Activated naive CD8-positive, alpha-beta T cell treated with anti-CD3 and anti-CD28 coated beads for 36 hours (primary cell): ENCODE measurements around the gene FKBP10. TPM values are rescaled to one million over a fixed set of nuclear protein-coding genes. Genes with fewer than 3 reads are reported as not detected.
A peak's percentile ranks its signal among the peaks of the same experiment; 100 is the strongest.

ENCODE experiments used
- DNase-seq: peaks from one replicate; pipeline ENCODE4 v3.0.0; 2021
- H3K27ac Mint-ChIP-seq: one replicate; pipeline ENCODE4 v1.8.0; 2022; ENCODE audit warnings: mild to moderate bottlenecking, moderate library complexity, mixed read lengths
- H3K27me3 Mint-ChIP-seq: one replicate; pipeline ENCODE4 v1.8.0; 2022; ENCODE audit warnings: mild to moderate bottlenecking, mixed read lengths
- H3K36me3 Mint-ChIP-seq: one replicate; pipeline ENCODE4 v1.8.0; 2021; ENCODE audit warnings: mild to moderate bottlenecking, mixed read lengths
- H3K4me1 Mint-ChIP-seq: one replicate; pipeline ENCODE4 v1.8.0; 2021; ENCODE audit warnings: mixed read lengths
- H3K4me3 Mint-ChIP-seq: one replicate; pipeline ENCODE4 v1.8.0; 2022; ENCODE audit warnings: mild to moderate bottlenecking, moderate library complexity, mixed read lengths
- H3K9me3 Mint-ChIP-seq: one replicate; pipeline ENCODE4 v1.8.0; 2022; ENCODE audit warnings: mixed read lengths
- total RNA-seq, 2 experiments: library from RNA; stranded (reverse); gene quantifications; one replicate each; pipeline ENCODE4 v1.2.3, GENCODE V29; 2021

FKBP10 gene, protein sequence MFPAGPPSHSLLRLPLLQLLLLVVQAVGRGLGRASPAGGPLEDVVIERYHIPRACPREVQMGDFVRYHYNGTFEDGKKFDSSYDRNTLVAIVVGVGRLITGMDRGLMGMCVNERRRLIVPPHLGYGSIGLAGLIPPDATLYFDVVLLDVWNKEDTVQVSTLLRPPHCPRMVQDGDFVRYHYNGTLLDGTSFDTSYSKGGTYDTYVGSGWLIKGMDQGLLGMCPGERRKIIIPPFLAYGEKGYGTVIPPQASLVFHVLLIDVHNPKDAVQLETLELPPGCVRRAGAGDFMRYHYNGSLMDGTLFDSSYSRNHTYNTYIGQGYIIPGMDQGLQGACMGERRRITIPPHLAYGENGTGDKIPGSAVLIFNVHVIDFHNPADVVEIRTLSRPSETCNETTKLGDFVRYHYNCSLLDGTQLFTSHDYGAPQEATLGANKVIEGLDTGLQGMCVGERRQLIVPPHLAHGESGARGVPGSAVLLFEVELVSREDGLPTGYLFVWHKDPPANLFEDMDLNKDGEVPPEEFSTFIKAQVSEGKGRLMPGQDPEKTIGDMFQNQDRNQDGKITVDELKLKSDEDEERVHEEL
- total RNA-seq, result under 1 TPM; 0.48 to 0.89 TPM

DNA sequence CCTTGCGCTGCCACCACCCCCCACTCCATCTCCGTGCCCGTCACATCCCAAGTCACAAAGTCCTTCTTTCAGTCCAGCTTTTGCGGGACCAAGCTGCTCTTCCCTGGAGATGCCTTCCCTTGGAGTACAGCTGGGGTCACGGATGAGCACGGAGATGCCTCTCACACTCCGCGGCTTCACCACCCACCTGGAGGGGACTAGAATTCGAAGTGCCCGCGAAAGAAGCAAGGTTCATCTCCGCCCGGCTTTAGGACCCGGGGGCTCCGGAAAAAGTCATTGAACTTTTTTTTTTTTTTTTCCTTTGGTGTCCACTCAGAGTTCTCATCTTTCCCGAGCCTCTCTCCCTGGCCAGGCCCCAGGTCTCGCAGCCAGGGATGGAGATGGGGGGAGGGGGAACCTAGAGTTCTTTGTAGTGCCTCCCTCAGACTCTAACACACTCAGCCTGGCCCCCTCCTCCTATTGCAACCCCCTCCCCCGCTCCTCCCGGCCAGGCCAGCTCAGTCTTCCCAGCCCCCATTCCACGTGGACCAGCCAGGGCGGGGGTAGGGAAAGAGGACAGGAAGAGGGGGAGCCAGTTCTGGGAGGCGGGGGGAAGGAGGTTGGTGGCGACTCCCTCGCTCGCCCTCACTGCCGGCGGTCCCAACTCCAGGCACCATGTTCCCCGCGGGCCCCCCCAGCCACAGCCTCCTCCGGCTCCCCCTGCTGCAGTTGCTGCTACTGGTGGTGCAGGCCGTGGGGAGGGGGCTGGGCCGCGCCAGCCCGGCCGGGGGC lies at the start of gene FKBP10:
Gene FKBP10 (plus strand): TSS at position 624 of the 771 bp plus-strand sequence. CDS start 31 bp downstream, at position 655.
- Mint-ChIP-seq H3K9me3 (no peaks in the 10 kb centered on the region), H3K4me3 (peak within 1 kb of the TSS; percentile 82), H3K27ac (no peak within 1 kb of the TSS), H3K27me3 (peaks cover 7% of the 10 kb centered on the region), H3K36me3 (peaks cover 2% of the 10 kb centered on the region), H3K4me1 (peaks cover 23% of the 10 kb centered on the region)
- DNase-seq, result peak; percentile 28

DNA sequence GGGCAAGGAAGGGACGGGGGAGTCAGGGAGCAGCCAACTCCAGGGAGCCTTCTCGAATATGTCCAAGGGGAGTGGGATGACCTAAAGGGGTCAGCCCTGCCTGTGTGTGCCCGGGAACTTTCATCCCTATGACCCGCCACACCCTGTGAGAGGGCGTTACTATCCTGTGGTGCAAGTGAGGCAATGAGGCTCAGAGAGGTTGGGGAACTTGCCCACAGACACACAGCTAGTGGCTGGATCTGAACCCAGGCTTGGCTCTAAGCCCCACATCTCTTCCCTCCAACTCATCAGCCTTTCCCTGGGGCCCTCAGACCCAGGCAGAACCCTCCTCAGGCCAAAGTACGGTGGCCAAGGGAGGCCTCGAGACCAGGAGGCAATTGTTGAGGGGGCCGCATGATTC lies 49.5 kb upstream of the FKBP10 start:
- DNase-seq, result no peak
- no peak overlapping the region for H3K27ac Mint-ChIP-seq
- H3K4me1 Mint-ChIP-seq, result no peaks in the 10 kb centered on the region
- no peak overlapping the region for H3K4me3 Mint-ChIP-seq
- H3K36me3 Mint-ChIP-seq, result no peaks in the 10 kb centered on the region
- no peaks in the 10 kb centered on the region for H3K27me3 Mint-ChIP-seq
- H3K9me3 Mint-ChIP-seq, result no peaks in the 10 kb centered on the region

DNA sequence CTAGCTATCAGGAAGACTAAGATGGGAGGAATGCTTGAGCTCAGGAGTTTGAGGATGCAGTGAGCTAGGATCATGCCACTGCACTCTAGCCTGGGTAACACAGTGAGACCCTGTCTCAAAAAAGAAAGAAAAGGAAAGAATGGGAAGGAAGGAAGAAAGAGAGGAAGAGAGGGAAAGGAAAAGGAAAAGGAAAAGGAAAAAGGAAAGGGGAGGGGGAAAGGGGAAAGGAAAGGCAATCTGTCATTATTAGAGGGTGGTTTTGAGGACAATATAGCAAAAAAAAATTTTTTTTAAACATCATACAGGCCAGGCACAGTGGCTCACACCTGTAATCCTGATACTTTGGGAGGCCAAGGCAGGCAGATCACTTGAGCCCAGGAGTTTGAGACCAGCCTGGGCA lies 46.7 kb upstream of the FKBP10 start:
- DNase-seq, result no peak
- H3K4me3 Mint-ChIP-seq, result no peak overlapping the region
- no peaks in the 10 kb centered on the region for H3K4me1 Mint-ChIP-seq
- H3K36me3 Mint-ChIP-seq, result no peaks in the 10 kb centered on the region
- H3K27me3 Mint-ChIP-seq, result no peaks in the 10 kb centered on the region
- no peaks in the 10 kb centered on the region for H3K9me3 Mint-ChIP-seq
- no peak overlapping the region for H3K27ac Mint-ChIP-seq

DNA sequence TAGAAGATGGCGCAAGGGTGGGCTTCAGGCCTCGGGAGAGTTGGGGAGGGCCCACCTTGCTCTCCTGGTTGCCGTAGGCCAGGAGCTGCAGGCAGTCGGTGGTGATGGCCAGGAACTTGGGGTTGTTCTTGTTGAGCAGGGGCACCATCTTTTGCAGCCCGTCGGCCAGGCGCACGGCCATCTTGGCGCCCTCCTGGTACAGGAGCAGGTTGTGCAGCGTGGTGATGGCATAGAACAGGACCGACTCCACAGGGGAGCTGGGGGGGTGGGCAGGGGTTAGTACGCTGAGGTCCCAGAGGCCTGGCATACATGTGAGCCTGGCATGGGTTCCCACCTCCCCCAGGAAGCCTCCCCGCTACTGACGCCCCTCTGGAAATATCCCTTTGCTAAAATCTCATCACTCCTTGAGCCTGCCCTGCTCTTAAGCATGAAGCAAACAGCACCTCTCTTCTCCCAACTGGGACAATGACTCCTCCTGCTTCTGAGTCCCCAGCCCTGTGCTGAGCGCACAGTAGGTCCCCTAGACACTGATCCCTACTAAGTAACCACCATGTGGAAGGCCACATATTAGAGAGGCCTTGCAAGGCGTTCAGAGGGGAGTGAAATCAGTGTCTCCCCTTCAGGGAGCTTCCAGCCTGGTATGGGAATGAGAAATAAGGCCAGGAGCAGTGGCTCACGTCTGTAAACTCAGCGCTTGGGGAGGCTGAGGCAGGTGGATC lies 45.3 kb upstream of the FKBP10 start:
- no peak overlapping the region for H3K4me3 Mint-ChIP-seq
- no peaks in the 10 kb centered on the region for H3K9me3 Mint-ChIP-seq
- DNase-seq, result no peak
- H3K27ac Mint-ChIP-seq, result no peak overlapping the region
- peaks cover 2% of the 10 kb centered on the region for H3K4me1 Mint-ChIP-seq
- no peaks in the 10 kb centered on the region for H3K36me3 Mint-ChIP-seq
- no peaks in the 10 kb centered on the region for H3K27me3 Mint-ChIP-seq

DNA sequence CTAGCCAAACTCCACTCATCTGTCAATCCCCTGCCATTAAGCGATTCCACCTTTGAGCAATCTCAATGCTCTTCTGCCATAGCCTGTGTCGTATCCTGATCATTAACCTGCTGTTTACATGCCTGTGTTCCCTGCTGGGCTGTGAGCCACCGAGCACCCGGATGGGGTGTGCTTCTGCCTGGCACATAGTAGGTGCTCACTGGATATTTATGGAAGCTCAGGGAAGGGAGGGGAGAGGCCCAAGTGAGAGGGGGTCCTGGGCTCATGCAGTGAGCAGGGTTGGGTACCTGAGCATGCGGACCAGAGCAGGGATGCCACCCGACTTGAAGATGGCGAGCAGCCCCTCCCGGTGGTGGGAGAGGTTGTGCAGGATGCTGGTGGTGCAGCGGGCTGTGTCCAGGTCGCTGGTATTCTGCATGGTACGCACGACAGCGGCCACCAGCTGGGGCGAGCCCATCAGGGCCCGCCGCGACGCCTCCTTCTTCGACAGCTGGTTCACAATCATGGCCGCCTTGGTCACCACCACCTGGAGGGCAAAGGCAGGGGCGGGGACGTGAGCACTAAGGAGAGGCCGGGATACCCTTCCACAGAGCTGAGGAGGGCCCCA lies 44.0 kb upstream of the FKBP10 start:
- Mint-ChIP-seq H3K4me3 (no peak overlapping the region), H3K27ac (no peak overlapping the region), H3K36me3 (no peaks in the 10 kb centered on the region)

DNA sequence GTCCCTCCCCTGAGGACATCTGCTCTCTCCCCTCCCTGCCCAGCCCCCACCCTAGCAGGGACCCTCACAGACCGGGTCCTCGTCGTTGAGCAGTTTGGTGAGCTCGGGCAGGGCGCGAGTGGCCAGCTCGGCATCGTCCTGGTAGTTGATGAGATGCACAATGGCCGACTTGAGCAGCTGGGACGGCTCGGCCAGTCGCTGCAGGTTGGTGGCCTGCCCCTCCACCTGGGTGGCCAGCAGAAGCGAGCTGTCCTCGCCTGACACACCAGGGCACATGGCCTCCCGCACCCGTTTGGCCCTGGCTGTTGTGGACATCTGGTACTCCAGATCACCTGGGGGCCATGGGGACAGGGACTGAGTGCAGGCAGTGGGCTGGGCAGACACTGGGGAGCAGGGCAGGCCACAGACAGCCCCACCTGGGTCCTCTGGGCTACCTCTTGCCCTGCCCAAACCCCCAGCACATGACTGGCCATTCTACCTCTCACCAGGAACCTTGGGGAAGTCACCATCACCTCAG lies 43.4 kb upstream of the FKBP10 start:
- no peak for DNase-seq
- Mint-ChIP-seq H3K27ac (no peak overlapping the region), H3K4me1 (peaks cover 2% of the 10 kb centered on the region), H3K36me3 (no peaks in the 10 kb centered on the region), H3K4me3 (no peak overlapping the region), H3K27me3 (no peaks in the 10 kb centered on the region), H3K9me3 (no peaks in the 10 kb centered on the region)

More for the DNA sequence above, 44.0 kb upstream of the FKBP10 start:
- no peaks in the 10 kb centered on the region for H3K9me3 Mint-ChIP-seq
- H3K4me1 Mint-ChIP-seq, result peaks cover 2% of the 10 kb centered on the region
- DNase-seq, result no peak
- H3K27me3 Mint-ChIP-seq, result no peaks in the 10 kb centered on the region

DNA sequence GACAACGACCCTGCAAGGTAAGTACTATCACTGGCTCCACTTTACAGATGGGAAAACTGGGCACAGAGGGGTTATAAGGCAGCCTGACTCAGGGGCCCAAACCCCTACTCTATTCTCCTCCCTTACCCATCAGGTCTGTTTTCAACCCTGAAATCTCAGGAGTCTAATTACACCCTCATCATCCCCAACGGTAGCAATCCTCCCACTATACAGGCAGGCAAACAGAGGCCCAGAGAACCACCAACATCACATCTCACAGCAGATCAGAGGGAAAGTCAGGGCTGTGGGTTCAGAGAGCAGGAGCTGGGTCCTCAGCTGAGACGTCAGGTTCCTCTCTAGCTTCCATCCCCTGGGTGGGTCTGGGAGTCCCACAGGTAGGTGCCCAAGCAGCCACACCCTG lies 42.8 kb upstream of the FKBP10 start:
- Mint-ChIP-seq H3K9me3 (no peaks in the 10 kb centered on the region), H3K4me1 (peaks cover 2% of the 10 kb centered on the region), H3K36me3 (no peaks in the 10 kb centered on the region), H3K27me3 (no peaks in the 10 kb centered on the region), H3K4me3 (no peak overlapping the region), H3K27ac (peak overlapping the region; percentile 52)
- DNase-seq, result no peak

DNA sequence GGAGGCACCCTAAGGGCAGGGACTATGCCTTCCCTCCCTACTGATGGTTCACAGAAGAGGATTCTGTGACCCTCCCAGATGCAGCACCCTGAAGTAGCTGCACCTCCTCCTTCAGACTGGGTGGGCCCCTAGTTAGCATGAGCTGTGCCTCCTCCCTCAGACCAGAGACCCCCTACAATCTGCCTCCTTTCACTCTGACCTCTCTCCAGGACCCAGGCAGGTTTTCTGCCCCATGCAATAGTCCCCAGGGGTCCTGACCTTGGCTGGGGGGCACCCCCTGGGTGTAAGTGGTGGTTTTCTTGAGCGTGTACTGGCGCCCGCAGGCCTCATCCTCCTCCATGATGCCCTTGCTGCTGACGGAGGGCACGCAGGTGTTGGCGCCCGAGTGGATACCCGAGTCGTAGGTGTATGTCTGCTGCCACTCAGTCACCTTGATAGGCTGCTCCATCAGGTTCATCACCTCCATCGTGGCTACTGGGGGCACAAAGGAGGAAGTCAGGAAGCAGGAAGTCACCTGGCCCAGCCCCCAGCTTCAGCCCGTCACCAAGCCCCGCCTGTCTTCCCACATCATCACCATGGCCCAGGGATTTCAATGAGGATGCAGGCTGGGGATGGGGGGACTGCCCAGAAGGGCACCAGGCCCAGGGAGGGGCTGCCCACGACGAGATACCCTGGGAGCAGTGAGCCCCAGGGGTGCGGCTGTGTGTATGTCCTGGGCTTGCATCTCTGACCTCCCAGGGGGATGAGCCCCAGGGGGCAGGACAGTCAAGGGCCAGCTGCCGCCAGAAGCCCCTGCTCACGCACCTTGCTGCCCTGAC lies 41.2 kb upstream of the FKBP10 start:
- H3K27me3 Mint-ChIP-seq, result no peaks in the 10 kb centered on the region
- no peaks in the 10 kb centered on the region for H3K36me3 Mint-ChIP-seq
- peak overlapping the region; percentile 41 for H3K4me3 Mint-ChIP-seq
- no peak overlapping the region for H3K27ac Mint-ChIP-seq
- no peak for DNase-seq
- H3K9me3 Mint-ChIP-seq, result no peaks in the 10 kb centered on the region
- peaks cover 2% of the 10 kb centered on the region for H3K4me1 Mint-ChIP-seq

DNA sequence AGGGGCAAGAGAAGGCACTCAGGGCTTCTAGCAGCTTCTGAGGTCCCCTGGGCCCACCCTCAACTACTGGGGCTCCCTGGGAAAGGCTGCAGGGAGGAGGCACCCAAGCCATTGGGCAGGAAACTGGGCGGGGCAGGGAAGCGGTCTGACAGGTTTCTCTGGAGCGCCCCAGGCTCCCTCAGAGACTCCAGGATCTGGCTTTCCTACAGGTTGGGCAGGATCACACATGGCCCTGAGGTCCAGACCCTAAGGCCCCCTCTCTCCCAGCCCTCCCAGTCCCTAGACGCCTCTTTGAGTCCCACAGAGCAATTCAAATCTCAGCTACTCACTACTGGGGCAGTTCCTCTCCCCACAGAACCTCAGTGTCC lies 40.6 kb upstream of the FKBP10 start:
- H3K27ac Mint-ChIP-seq, result no peak overlapping the region
- H3K4me1 Mint-ChIP-seq, result peaks cover 2% of the 10 kb centered on the region

DNA sequence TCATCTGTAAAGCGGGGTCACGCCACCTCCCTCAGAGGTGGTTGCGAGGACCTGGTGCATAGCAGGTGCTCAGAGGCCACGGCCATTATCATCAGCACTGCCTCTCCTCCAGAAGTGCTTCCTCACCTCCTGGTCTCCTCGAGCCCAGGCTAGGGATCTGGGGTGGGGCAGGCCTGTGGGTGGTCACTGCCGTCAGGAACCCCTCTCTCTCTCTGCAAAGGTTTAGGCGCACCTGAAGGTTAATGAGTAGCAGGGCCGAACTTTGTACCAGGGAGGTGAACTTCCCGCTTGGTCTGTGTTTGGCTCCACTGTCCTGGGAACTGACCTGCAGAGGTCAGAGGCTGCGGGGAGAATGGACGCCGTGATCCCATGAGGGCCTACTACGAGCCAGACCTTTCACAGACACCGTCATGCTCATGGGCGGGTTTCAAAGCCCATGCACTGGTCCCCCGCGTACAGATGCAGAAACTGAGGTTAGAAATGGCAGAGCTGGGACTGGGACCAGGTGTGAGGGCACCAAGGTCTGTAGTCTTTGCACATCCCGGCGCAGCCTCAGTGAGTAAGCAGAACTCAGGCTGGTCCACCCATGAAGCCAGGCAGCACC lies 40.1 kb upstream of the FKBP10 start:
- no peak for DNase-seq

More for the DNA sequence above, 40.6 kb upstream of the FKBP10 start:
- Mint-ChIP-seq H3K36me3 (no peaks in the 10 kb centered on the region), H3K4me3 (no peak overlapping the region), H3K27me3 (no peaks in the 10 kb centered on the region), H3K9me3 (no peaks in the 10 kb centered on the region)
- no peak for DNase-seq

DNA sequence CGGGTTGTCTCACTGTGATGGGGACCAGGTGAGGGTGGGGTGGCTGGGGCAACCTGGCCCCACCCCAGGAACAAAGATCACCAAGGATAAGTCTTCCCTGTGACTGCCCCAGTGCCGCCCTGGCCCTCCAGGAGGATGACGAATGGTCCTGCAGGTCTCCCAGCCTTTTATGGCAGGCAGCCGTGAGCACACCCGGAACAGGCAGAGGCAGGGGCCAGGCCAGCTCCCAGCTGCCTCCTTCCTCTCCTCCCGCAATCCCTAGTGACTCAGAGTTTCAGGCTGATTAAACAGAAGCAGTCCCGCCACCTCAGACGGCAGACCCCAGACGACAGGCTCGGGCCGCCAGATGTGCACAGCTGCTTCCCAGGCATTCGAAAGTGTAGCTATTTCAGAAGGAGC lies 39.6 kb upstream of the FKBP10 start:
- H3K36me3 Mint-ChIP-seq, result no peaks in the 10 kb centered on the region
- H3K27ac Mint-ChIP-seq, result no peak overlapping the region
- DNase-seq, result no peak
- H3K4me1 Mint-ChIP-seq, result peaks cover 2% of the 10 kb centered on the region
- H3K4me3 Mint-ChIP-seq, result no peak overlapping the region
- no peaks in the 10 kb centered on the region for H3K9me3 Mint-ChIP-seq
- H3K27me3 Mint-ChIP-seq, result no peaks in the 10 kb centered on the region

More for the DNA sequence above, 40.1 kb upstream of the FKBP10 start:
- no peak overlapping the region for H3K4me3 Mint-ChIP-seq
- H3K27me3 Mint-ChIP-seq, result no peaks in the 10 kb centered on the region
- H3K27ac Mint-ChIP-seq, result no peak overlapping the region
- H3K36me3 Mint-ChIP-seq, result no peaks in the 10 kb centered on the region
- H3K4me1 Mint-ChIP-seq, result peaks cover 2% of the 10 kb centered on the region
- no peaks in the 10 kb centered on the region for H3K9me3 Mint-ChIP-seq

DNA sequence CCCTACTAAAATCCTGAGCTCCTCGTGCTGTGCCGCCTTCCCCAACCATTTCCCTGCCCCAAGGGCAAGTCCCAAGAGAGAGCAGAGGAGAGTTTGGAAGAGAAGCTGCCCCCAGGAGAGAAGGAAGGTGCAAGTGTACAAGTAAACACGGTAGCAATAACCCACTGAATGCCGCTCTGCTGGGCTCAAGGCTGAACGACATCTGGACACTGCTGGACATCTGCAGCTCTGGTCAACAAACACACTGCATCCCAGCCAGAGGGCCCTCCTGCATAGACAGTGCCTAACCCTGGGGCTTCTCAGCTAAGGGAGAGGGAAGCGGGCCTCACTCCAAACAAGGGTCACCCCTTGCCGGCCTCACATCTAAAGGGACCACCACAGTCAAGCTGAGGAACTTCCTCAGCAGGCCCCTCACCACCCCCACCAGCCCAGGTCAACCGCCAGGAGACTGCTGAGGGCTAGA lies 39.0 kb upstream of the FKBP10 start:
- peaks cover 2% of the 10 kb centered on the region for H3K4me1 Mint-ChIP-seq
- no peak overlapping the region for H3K4me3 Mint-ChIP-seq
- H3K9me3 Mint-ChIP-seq, result no peaks in the 10 kb centered on the region
- H3K36me3 Mint-ChIP-seq, result no peaks in the 10 kb centered on the region
- no peak overlapping the region for H3K27ac Mint-ChIP-seq
- no peaks in the 10 kb centered on the region for H3K27me3 Mint-ChIP-seq
- no peak for DNase-seq

DNA sequence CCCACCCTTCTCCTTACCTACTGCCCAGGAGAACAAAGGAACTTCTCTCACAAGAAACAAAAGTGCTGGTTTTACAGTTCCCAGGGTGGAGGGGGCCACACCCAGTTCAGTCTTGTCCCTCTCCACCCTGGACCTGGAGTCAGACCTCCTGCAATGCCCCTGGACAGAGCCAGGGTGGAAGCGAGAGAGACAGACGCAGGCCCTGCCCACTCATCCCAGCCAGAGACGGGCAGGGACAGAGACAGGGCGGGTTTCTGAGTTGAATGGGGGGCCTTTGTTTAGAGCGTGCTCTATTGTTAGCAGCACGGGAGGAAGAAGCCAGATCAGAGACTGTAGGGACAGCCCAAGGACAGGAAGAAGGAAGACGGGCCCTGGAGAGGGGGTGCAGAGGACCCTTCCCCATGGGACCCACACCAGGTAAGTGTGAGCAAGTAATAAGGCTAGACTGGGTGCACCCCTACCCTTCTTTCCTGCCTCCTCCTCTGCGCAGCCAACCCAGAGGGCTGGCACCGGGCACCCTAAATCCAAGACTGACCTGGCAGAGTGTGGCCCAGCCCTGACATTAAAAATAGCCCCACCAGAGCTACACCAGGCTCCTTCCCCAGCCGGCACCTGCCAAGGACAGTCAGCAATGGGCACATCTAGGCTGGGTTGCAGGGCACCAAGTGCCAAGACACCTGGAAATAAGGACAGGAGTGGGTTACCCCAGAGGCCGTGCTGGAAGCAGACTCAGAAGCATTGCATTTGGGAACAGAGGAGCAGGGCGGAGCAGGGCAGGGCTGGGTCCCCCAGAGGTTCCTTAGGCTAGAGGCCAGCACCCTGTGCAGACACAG lies 37.2 kb upstream of the FKBP10 start:
- Mint-ChIP-seq H3K27ac (no peak overlapping the region), H3K27me3 (no peaks in the 10 kb centered on the region), H3K4me3 (no peak overlapping the region), H3K9me3 (no peaks in the 10 kb centered on the region), H3K4me1 (peaks cover 2% of the 10 kb centered on the region), H3K36me3 (no peaks in the 10 kb centered on the region)
- no peak for DNase-seq
